HG03045 (cell line): ENCODE data around the gene RTL9.
"Not testable (repeated sequence)": the region's sequence is repeated elsewhere in the genome, so short reads cannot be mapped to it uniquely, and the experiment has no call there.

Experiments used
- ATAC-seq: cut with Tn5 transposase; IDR thresholded peaks from one replicate; pipeline ENCODE4 v1.9.1; 2021; ENCODE audit warnings: mild to moderate bottlenecking, moderate library complexity; ENCODE audit not compliant: unreplicated experiment

Gene RTL9

GRCh38 chrX:110404376-110404775 lies 45.7 kb downstream of the RTL9 start:
- ATAC-seq: no peak

GRCh38 chrX:110406250-110406649 lies 47.6 kb downstream of the RTL9 start:
- ATAC-seq: not testable (repeated sequence)

- ATAC-seq: no peak
Observed at GRCh38 chrX:110406822-110407221, 48.2 kb downstream of the RTL9 start.

GRCh38 chrX:110407910-110408545 lies 49.4 kb downstream of the RTL9 start:
- ATAC-seq: no peak
